ENCODE results near the gene RIC8B.
"Not testable (repeated sequence)": the region's sequence is repeated elsewhere in the genome, so short reads cannot be mapped to it uniquely, and the experiment has no call there.

Gene RIC8B

GRCh38 chr12:106774005-106774807, at the start of gene RIC8B:
TSS of gene RIC8B (plus strand) at chr12:106774682. CDS start at chr12:106774746, 64 bp downstream.
- peak; percentile 99 for DNase-seq

- DNase-seq: no peak
These were observed 49.5 kb upstream of the RIC8B start for GRCh38 chr12:106724934-106725333.

GRCh38 chr12:106726603-106727202, 47.8 kb upstream of the RIC8B start:
- not testable (repeated sequence) for DNase-seq

- no peak for DNase-seq
These were observed 44.9 kb upstream of the RIC8B start for GRCh38 chr12:106729611-106730010.

- no peak for DNase-seq
These were observed 41.6 kb upstream of the RIC8B start for GRCh38 chr12:106732890-106733289.

GRCh38 chr12:106733660-106734059, 40.8 kb upstream of the RIC8B start:
- DNase-seq: no peak

- DNase-seq: no peak
These were observed 38.2 kb upstream of the RIC8B start for GRCh38 chr12:106736051-106736957.

GRCh38 chr12:106739318-106739717, 35.2 kb upstream of the RIC8B start:
- DNase-seq: no peak

- no peak for DNase-seq
These were observed 34.5 kb upstream of the RIC8B start for GRCh38 chr12:106739815-106740530.

- DNase-seq: no peak
These were observed 33.7 kb upstream of the RIC8B start for GRCh38 chr12:106740818-106741217.

GRCh38 chr12:106741247-106741646, 33.2 kb upstream of the RIC8B start:
- DNase-seq: no peak

- no peak for DNase-seq
These were observed 31.1 kb upstream of the RIC8B start for GRCh38 chr12:106743270-106743988.

GRCh38 chr12:106744600-106744999, 29.9 kb upstream of the RIC8B start:
- DNase-seq: no peak

GRCh38 chr12:106745181-106745745, 29.2 kb upstream of the RIC8B start:
- no peak for DNase-seq

GRCh38 chr12:106747973-106748436, 26.5 kb upstream of the RIC8B start:
- DNase-seq: no peak

GRCh38 chr12:106750524-106750923, 24.0 kb upstream of the RIC8B start:
- no peak for DNase-seq

- no peak for DNase-seq
These were observed 21.0 kb upstream of the RIC8B start for GRCh38 chr12:106753526-106753925.

GRCh38 chr12:106754331-106754730, 20.2 kb upstream of the RIC8B start:
- no peak for DNase-seq

- DNase-seq: no peak
These were observed 16.7 kb upstream of the RIC8B start for GRCh38 chr12:106757623-106758348.

- no peak for DNase-seq
These were observed 16.0 kb upstream of the RIC8B start for GRCh38 chr12:106758349-106759110.

Measured in NCI-H1105 treated with DMSO at 0.1 percent for 48 hours (cell line).